Stimulated activated CD8-positive, alpha-beta memory T cell treated with anti-CD3 and anti-CD28 coated beads, Interleukin-4, amount 100 ng/mL, for 24 hours (primary cell): Measurements from ENCODE around the gene OGFR.
"Not testable (repeated sequence)": the region's sequence is repeated elsewhere in the genome, so short reads cannot be mapped to it uniquely, and the experiment has no call there.

Experiments
- DNase-seq: peaks from one replicate; pipeline ENCODE4 v3.0.0-alpha.2; 2020; ENCODE audit warnings: low read depth

The OGFR gene

GRCh38 chr20:62839816-62840215 is 35.2 kb downstream of the OGFR start:
- no peak for DNase-seq

- no peak for DNase-seq
Measured at GRCh38 chr20:62840244-62841197, 35.9 kb downstream of the OGFR start.

GRCh38 chr20:62841705-62842212 is 37.1 kb downstream of the OGFR start:
- DNase-seq: no peak

- DNase-seq: no peak
Measured at GRCh38 chr20:62843656-62844055, 39.0 kb downstream of the OGFR start.

- no peak for DNase-seq
Measured at GRCh38 chr20:62844182-62844581, 39.5 kb downstream of the OGFR start.

GRCh38 chr20:62845416-62846160 is 41.0 kb downstream of the OGFR start:
- no peak for DNase-seq

GRCh38 chr20:62846166-62846890 is 41.7 kb downstream of the OGFR start:
- no peak for DNase-seq

GRCh38 chr20:62848917-62849316 is 44.3 kb downstream of the OGFR start:
- DNase-seq: not testable (repeated sequence)

GRCh38 chr20:62849431-62849830 is 44.8 kb downstream of the OGFR start:
- no peak for DNase-seq

- DNase-seq: no peak
Measured at GRCh38 chr20:62850333-62850974, 45.8 kb downstream of the OGFR start.

GRCh38 chr20:62852196-62852595 is 47.6 kb downstream of the OGFR start:
- no peak for DNase-seq

GRCh38 chr20:62852841-62853240 is 48.2 kb downstream of the OGFR start:
- DNase-seq: no peak

GRCh38 chr20:62853304-62853703 is 48.7 kb downstream of the OGFR start:
- DNase-seq: not testable (repeated sequence)

- DNase-seq: no peak
Measured at GRCh38 chr20:62854121-62854520, 49.5 kb downstream of the OGFR start.

- DNase-seq: no peak
Measured at GRCh38 chr20:62855120-62855519, 50.5 kb downstream of the OGFR start.

- DNase-seq: no peak
Measured at GRCh38 chr20:62856931-62857619, 52.4 kb downstream of the OGFR start.

GRCh38 chr20:62858058-62858830 is 53.6 kb downstream of the OGFR start:
- DNase-seq: no peak

- no peak for DNase-seq
Measured at GRCh38 chr20:62859721-62860120, 55.1 kb downstream of the OGFR start.

- no peak for DNase-seq
Measured at GRCh38 chr20:62860391-62860923, 55.8 kb downstream of the OGFR start.
